WERI-Rb-1 (cell line): Measurements from ENCODE around the gene CYP27B1.

Experiments
- DNase-seq: peaks from one replicate; pipeline ENCODE4 v3.0.0-alpha.2; 2020
- H3K27ac ChIP-seq: fragments of 250-450 bp; sonication (Bioruptor Pico); 2 replicates; pipeline ENCODE4 v1.5.1; 2020; ENCODE audit warnings: mild to moderate bottlenecking, moderate library complexity
- H3K27me3 ChIP-seq: fragments of 250-450 bp; sonication (Bioruptor Pico); 2 replicates; pipeline ENCODE4 v1.5.1; 2021; ENCODE audit warnings: mild to moderate bottlenecking, low read depth, moderate library complexity; ENCODE audit not compliant: insufficient read depth, severe bottlenecking
- H3K36me3 ChIP-seq: fragments of 250-450 bp; sonication (Bioruptor Pico); 2 replicates; pipeline ENCODE4 v1.5.1; 2020; ENCODE audit warnings: mild to moderate bottlenecking, moderate library complexity
- H3K4me3 ChIP-seq: 2 replicates; pipeline ENCODE4 v1.5.1; 2011; ENCODE audit warnings: low read depth, mild to moderate bottlenecking, control low read depth, low read length
- H3K9me3 ChIP-seq: fragments of 250-450 bp; sonication (Bioruptor Pico); 2 replicates; pipeline ENCODE4 v1.5.1; 2021; ENCODE audit warnings: mild to moderate bottlenecking, moderate library complexity; ENCODE audit not compliant: severe bottlenecking
- CTCF ChIP-seq: IDR thresholded peaks from 2 replicates; pipeline ENCODE4 v1.5.1; 2011; ENCODE audit warnings: low read depth, mild to moderate bottlenecking, control low read depth, inconsistent platforms, low read length

CYP27B1 gene

DNA sequence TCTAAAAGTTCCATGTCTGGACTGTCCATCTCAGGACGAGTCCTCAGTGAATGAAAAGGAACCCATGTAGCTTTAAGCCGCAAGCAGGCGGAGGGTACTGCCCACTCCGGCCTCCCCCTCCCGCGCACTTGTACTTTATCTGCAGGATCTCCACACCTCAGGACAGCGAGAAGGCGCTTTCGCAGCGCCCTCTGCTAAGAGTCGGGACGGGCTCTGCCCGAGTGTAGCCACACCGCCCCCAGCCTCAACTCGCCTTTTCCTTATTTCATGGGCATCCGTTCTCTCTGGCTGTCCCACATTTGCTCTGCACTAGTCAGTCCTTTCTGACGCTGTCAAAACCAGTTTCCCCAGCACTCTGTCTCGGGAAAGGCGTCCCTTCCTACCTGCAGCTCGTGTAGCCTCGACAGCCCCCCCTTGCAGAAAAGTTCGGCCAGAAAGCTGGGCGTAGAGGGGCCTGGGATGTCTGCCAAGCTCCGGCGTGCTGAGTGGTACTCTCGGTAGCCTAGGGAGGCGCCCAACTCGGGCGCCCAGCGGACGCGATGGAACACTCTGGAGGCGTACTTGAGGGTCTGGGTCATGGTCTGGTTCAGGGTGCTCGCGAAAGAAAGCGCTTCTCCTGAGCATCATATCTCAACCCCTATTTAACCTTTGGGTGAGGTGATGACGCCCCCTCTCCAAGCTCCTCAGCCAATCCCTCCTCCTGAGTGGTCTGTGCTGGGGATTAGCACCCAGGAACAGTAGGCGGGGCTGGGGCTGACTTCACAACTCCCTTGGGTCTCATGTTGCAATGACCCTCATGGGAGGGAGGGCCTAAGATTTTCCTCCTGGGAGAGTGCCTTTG lies at the start of gene CYP27B1:
Gene CYP27B1, minus strand, starts transcription at position 615 of the 841 bp plus-strand sequence. Its CDS starts 37 bp downstream, at position 578.
- DNase-seq: peak; percentile 97
- Histone ChIP-seq H3K36me3 (peaks cover 73% of the 10 kb centered on the region), H3K27me3 (no peaks in the 10 kb centered on the region), H3K27ac (peak within 1 kb of the TSS; percentile 93), H3K9me3 (no peaks in the 10 kb centered on the region), H3K4me3 (peak within 1 kb of the TSS; percentile 88)
- TF ChIP-seq CTCF: no peak

DNA sequence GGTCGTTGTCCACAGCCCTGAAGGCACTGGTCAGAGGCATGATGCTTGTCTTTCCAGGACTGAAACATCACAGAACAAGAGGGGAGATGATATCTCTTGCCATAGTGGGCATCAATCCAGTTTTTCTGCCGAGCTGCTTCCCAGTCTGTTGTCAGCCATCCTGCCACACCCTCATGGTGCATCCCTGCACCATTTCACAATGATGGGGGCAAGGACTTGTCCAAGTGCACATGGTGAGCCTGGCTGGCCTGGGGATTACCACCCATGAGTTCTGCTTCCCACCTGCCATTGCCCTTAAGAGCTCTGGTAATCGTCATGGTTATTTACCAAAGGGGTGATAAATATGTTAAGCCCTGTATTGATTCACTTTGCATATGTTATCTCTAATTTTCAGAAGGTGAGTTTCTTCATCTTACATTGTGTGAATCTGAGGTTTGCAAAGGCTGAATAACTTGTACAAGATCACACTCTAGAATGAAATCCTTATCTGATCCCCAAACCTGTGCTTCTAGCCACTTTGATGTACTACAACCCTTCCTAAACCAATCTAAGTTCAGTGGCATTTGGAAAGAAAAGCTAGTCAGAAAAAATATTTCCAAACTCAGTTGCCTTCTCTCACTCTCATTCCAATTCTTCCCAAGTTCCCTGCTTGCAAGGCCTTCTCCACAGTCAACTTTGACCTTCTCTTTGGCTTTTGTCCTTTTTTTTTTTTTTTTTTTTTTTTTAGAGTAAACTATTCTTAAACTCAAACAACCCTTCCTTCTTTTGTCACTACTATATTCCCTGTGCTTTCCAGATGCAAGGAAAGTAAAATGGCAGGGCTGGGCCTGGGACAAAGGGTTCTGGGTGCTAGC lies 49.4 kb upstream of the CYP27B1 start:
- H3K27ac ChIP-seq: no peak overlapping the region; the same call in 1 of the 2 replicates
- H3K36me3 ChIP-seq: peaks cover 2% of the 10 kb centered on the region; the same call in 1 of the 2 replicates
- TF ChIP-seq CTCF: no peak
- no peaks in the 10 kb centered on the region for H3K27me3 ChIP-seq
- H3K4me3 ChIP-seq: no peak overlapping the region
- no peaks in the 10 kb centered on the region for H3K9me3 ChIP-seq
- DNase-seq: no peak

GRCh38 chr12:57815177-57816000 lies 48.5 kb upstream of the CYP27B1 start:
- Histone ChIP-seq H3K36me3 (peaks cover 2% of the 10 kb centered on the region; the same call in 1 of the 2 replicates), H3K9me3 (no peaks in the 10 kb centered on the region), H3K27me3 (no peaks in the 10 kb centered on the region), H3K27ac (no peak overlapping the region), H3K4me3 (no peak overlapping the region)
- TF ChIP-seq CTCF: peak; percentile 53
- peak; percentile 32 for DNase-seq

DNA sequence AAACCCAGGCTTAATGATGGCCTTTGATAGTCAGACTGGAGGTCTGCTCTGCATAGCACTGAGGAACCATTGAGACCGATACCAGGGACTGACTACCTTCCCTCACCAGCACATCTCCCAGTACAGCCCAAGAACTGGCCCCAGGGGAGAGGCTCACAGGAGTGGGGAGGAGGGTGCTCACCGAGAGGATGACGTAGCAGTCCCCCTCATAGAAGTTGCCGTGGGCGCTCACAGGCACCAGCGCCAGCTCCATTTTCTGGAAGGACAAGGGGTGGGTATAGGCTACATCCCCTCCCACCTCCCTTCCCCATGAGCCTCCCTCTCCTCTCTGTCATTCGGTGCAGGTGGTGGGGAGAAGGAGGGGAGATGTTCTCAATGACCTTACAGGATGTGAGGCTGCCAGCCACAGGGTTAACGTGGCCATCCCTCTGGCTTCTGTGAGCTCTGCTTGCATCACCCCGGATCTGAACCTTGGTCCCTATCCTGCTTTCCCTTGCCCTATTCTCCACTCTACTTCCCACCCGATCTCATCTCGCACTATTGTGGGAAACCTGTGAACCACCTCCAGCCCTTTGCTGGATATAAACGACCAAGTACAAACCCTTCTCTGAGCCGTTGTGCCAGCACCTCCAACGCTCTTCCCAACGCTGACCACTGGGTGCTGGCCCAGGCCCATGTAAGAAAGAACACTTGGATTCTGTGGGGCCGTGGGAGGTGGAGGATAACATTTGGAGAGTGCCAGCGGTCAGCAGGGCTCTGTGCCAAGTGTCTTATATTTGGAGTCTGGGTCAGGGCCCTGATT lies 47.3 kb upstream of the CYP27B1 start:
- Histone ChIP-seq H3K27ac (no peak overlapping the region), H3K27me3 (no peaks in the 10 kb centered on the region), H3K9me3 (no peaks in the 10 kb centered on the region), H3K4me3 (no peak overlapping the region), H3K36me3 (no peaks in the 10 kb centered on the region)
- DNase-seq: no peak
- TF ChIP-seq CTCF: no peak
